Activated T-cell treated with anti-CD3 and anti-CD28 coated beads for 4 hours (primary cell): ENCODE data around the gene DET1.
"Not testable (repeated sequence)": the region's sequence is repeated elsewhere in the genome, so short reads cannot be mapped to it uniquely, and the experiment has no call there.

Source experiments
- DNase-seq: peaks from one replicate; pipeline ENCODE4 v3.0.0-alpha.2; 2020

Gene DET1

GRCh38 chr15:88539441-88539840 lies 7.0 kb downstream of the DET1 start:
- DNase-seq, result no peak

GRCh38 chr15:88538972-88539371 lies 7.5 kb downstream of the DET1 start:
- DNase-seq, result no peak

DNA sequence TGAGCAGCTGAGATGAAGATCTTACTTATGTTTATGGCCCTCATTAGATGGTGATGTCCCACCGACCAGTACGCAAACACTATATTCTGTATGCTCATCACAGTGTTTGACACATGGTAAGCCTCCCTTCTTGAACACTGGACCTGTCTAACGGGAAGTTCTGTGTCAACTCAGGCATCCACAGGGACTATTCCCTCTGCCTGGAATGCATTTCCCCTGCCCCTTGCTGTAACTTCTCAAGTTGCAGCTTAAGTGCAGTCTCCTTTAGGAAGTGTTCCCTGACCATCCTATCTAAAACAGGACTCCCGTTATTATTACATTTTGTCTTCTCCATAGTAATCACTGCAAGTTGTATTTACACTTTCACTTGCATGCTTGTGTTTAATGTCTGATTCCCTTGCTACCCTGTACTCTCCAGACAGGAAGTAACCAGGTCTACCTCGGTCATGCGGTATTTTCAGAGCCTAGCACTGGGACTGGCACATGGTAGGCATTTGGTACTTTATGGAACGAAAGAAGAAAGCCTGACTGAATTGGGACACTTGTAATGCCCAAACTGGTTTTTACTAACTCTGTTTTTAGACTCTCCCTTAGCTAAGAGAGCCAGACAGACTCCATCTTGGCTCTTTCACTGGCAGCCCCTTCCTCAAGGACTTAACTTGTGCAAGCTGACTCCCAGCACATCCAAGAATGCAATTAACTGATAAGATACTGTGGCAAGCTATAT lies 8.7 kb downstream of the DET1 start:
- no peak for DNase-seq

DNA sequence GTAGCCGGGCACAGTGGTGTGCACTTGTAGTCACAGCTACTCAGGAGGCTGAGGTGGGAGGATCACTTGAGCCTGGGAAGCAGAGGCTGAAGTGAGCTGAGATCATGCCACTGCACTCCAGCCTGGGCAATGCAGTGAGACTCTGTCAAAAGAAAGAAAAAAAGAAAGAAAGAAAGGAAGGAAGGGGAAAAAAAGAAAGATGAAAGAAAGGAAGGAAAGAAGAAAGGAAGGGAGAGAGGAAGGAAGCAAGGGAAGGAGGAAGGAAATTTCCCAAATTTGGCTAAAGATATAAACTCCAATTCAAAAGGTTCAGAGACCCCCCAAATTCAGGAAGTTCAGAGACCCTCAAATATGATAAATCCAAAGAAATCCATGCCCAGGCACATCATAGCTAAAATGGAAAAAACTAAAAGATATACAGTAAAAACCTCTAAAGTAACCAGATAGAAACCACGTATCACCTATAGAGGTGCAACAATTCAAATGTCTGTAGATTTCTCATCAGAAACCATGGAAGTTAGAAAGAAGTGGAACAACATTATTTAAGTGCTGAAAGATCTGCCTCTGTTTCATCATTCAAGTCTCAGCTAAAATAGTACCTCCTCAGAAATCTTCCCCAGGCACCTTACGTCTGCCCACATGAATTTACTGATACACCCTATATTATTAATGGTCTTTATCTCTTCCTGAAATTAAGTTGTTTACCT lies 10.7 kb downstream of the DET1 start:
- DNase-seq, result no peak

GRCh38 chr15:88535100-88535499 lies 11.4 kb downstream of the DET1 start:
- no peak for DNase-seq

DNA sequence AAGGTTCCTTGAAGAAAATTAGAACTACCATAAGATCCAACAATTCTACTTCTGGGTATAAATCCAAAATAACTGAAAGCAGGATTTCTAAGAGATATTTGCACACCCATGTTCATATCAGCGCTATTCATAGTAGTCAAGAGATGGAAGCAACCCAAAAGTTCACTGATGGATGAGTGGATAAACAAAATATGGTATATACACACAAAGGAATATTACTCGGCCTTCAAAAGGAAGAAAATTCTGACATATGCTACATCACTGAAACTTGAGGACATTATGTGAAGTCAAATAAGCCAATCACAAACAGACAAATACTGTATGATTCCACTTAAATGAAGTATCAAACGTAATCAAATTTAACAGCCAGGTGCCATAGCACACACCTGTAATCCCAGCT lies 13.1 kb downstream of the DET1 start:
- no peak for DNase-seq

- no peak for DNase-seq
These were observed 17.4 kb downstream of the DET1 start for GRCh38 chr15:88529021-88529630.

GRCh38 chr15:88526247-88526879 lies 20.1 kb downstream of the DET1 start:
- no peak for DNase-seq

DNA sequence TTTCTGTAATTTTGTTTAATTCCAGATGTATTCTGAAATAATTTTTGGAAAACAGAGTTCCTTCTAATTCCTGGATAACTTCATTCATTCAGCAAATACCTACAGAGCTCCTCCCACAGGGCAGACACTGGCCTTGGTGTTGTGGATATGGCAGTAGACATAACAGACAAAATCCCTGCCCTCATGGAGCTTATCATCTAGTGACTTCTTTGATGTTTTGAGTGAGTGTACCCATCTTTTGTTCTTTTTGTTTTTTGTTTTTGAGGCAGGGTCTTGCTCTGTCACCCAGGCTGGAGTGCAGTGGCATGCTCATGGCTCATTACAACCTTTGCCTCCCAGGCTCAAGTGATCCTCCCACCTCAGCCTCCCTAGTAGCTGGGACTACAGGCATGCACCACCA lies 21.1 kb downstream of the DET1 start:
- DNase-seq, result no peak

- not testable (repeated sequence) for DNase-seq
These were observed 22.4 kb downstream of the DET1 start for GRCh38 chr15:88524094-88524493.

DNA sequence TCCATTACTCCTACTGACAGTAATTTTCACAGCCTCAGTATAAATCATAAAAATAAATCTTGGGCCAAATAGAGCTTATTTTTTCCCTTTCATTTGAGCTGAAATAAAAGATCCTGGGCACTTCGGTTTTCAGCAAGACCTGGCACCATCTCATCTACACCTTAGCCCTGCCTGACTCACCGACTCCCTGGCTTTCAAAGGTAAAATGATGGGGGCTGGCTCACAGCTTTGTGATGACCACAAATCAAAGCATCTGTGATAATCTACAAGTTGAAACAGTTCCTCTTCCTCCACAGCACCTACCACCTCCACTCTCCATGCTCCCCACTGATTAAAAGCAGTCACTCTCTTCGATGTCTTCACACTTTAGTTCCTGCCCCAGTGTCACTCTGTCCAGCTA lies 27.6 kb downstream of the DET1 start:
- DNase-seq, result no peak

GRCh38 chr15:88513195-88513594 lies 33.3 kb downstream of the DET1 start:
- no peak for DNase-seq

GRCh38 chr15:88512601-88513000 lies 33.9 kb downstream of the DET1 start:
- DNase-seq, result no peak

GRCh38 chr15:88512078-88512477 lies 34.4 kb downstream of the DET1 start:
- no peak for DNase-seq

DNA sequence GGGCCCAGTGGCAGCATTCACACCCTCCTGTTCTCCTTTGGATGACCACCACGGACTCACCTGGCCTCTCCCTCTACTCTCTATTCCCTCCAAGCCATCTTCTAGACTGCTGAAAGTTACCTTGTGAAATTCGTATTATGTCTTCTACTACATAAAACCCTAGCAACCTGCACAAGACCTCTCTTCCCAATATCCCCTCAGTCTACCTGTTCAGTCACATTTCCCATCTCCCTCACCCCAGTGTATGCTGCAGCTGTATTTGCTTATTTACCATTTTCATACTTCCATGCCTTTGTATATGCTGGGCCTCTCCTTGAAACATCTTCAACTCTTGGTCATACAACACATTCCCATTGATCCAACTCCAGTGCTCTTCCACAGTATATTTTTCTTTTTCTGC lies 35.3 kb downstream of the DET1 start:
- DNase-seq, result no peak

DNA sequence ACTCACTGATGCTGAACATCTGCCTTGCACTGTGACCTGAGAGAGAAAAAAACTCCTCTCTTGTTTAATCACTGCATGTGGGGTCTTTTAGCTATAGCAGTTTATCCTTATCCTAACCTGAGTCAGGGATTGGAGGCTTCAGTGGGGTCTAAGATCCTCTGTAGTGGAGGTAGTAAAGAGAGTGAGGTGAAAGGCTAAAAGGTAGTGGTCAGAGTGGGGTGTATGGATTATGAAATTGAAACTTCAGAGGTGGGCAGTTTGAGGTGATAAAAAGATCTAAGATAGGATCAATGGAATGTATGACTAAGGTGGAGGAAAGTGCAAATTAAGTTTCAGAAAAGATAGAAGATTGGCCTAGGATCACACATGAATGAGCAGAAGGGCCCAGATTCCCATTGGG lies 36.5 kb downstream of the DET1 start:
- no peak for DNase-seq

DNA sequence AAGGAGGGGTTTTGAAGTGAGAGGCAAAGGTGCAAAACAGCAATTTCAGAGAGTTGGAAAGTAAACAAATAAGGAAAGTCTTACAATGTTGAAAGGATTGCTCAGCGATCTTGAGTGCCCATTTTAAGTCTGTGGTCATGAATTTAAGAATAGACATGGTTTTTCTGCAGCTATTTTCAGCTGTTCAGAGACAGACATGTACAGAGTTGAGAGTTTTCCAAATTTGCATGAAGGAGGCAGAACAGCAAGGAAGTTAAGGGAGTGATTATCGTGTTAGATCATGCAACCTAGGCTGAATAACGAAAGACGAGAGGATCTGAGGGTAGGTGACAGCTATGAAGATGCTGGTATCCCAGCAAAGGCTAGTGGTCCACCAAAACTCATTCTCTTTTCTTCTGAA lies 37.2 kb downstream of the DET1 start:
- no peak for DNase-seq

DNA sequence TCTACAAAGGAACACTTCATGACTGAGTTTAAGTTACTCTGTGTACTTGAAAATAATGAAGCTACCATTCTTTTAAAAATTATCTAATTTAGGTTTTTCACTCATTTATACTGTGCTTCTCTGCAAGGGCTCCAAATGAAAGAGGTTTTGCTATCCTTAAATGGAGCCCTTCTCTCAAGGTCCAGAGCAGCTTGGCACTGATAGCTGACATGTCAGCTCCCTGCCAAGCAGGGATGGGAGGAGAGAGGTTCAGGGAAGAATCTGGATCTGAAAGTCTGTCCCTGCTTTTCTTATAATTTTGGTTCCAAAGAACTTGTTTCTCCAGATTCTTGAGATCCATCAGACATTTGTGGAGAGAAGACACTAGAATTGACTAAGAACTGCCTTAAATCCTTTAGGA lies 39.9 kb downstream of the DET1 start:
- DNase-seq, result no peak

DNA sequence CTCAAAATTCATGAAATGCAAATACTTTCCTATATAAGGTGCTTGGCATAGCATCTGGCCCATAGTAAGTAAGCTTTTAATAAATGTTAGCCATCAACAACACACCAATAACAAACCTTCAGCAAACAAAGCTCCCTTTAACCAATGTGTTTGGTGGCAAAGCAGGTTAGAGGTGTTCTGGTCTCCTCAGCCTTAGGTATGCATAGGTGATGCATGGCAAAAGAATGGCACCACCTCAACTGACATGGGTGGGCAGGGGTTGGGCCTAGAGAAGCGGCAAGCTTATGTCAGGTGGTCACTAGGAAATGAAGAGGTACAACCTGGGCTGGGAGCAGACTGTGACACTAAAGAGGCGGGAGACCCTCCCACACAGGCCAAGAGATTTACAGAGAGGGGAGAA lies 40.8 kb downstream of the DET1 start:
- DNase-seq, result no peak

DNA sequence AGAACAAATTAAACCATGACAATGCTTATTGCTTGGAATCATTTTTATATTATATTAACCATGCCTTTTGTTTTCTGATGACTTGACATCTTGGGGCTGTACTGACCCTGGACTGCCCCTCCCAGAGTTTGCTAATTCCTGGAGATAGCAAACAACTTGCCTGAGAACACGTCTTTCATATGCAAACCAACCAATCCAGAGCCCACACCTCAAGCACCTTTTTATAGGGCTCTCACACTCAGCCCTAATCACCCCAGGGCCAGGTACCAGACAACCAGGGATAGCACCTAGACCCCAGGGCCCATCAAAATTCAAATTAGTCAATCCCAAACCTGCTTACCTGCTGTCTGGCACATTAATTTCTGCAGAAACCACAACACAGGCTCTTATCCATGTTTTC lies 42.0 kb downstream of the DET1 start:
- no peak for DNase-seq

- no peak for DNase-seq
These were observed 47.5 kb downstream of the DET1 start for GRCh38 chr15:88498996-88499395.

DNA sequence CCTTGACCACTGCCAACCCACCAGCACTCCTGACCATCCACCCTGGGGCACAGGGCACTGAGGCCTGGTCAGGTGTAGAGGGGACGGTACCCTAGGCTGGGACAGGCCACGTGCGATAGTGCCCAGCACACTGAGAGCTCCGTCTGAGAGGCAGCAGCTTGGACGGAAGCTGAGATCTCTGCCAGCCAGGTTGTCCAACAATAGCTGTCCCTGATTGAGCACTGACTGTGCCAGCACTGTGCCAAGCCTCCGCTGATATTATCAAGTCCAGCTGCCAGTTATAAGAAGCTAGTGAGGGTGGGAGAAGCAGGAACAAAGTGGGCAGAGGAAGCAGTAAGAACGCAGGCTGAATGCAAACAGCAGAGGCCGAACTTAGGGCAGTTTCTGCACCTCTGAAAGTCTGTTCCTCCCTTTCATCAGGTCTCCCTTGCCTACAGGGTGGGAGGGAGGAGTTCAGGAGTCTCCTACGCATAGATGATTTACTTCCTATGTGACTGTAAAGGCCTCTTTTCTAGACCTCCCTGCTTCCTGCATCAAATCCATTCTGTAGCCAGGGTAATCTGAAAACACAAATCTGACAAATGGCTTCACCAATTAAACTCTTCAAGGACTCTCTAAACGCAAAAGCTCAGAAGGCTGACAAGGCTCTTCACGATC lies 49.2 kb downstream of the DET1 start:
- no peak for DNase-seq

DNA sequence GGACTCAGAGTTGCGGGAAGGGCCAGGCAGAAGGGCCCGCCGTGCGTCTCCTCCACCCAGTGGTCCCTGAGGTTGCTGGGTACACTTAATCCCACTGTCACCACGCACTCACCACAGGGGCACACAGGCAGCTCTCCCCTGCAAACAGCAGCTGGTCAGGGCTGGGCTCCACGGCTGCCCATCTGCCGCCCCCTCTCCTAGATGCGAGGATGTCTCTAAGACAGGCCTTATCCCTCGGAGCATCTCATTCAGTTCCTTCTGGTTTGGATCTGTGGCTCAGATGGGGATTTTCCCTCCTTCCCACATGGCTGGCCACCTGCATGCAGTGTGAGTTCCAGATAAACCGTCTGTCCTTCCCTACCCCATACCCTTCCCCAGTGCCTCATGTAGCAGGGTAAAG lies 52.6 kb downstream of the DET1 start:
- DNase-seq, result no peak
